K562 (cell line): ENCODE measurements around the gene PRICKLE3. TPM values are rescaled to one million over a fixed set of nuclear protein-coding genes. Genes with fewer than 3 reads are reported as not detected.

Experiments
- ATAC-seq: fragments of 200-7000 bp; cut with Tn5 transposase; 3 replicates; pipeline ENCODE4 v1.9.1; 2020; ENCODE audit warnings: moderate library complexity
- BruUV-seq: library from RNA; stranded (reverse); fragments of 400-500 nt; replicated peaks from 2 replicates; lab custom pipeline; 2021; lab: Mats Ljungman, UMichigan
- CTCF ChIA-PET: fragments of 300-600 bp; formaldehyde crosslinking; extraction: SDS; loops from one replicate; lab custom pipeline; 2021; ENCODE audit warnings: low intra/inter-chr PET ratio; lab: Yijun Ruan, JAX
- POLR2A ChIA-PET: fragments of 300-600, 350-650 bp; sonication (Branson Sonifier 250); formaldehyde crosslinking; extraction: SDS; loops from one replicate; lab custom pipeline; 2021; ENCODE audit warnings: antibody characterized with exemption, inconsistent platforms; lab: Yijun Ruan, JAX
- DNase-seq, 4 experiments: peaks; one replicate each; pipeline versions ENCODE4 v3.0.0 to v3.0.0-alpha.2; 2011 to 2018; ENCODE audit warnings: low spot score in 3 of 4, mixed read lengths in 3 of 4; ENCODE audit errors: extremely low read depth in 1 of 4
- FAIRE-seq: peaks from 2 replicates; lab custom pipeline; 2011; peaks lifted over from hg19 to GRCh38; lab: Jason Lieb, UNC
- H2AFZ ChIP-seq: 2 replicates; pipeline ENCODE4 v1.6.0; 2011; ENCODE audit warnings: low read depth, low read length, control low read depth, inconsistent platforms
- H3K27ac ChIP-seq: fragments of 200-600 bp; 3 replicates; pipeline ENCODE4 v1.8.0; 2011; ENCODE audit warnings: low read depth, mild to moderate bottlenecking, control low read depth, inconsistent platforms, low read length, moderate library complexity, mixed read lengths; ENCODE audit errors: extremely low read depth
- H3K27me3 ChIP-seq, 2 experiments: fragments of 300-600 bp in 1 of 2; 2 replicates in 1 of 2; 3 replicates in 1 of 2; pipeline versions ENCODE4 v1.6.0 to v1.8.0; 2011; ENCODE audit warnings: inconsistent platforms in 2 of 2, low read length in 2 of 2, mild to moderate bottlenecking in 1 of 2, mixed read lengths in 1 of 2, moderate library complexity in 1 of 2; ENCODE audit not compliant: control insufficient read depth in 2 of 2, insufficient read depth in 2 of 2
- H3K36me3 ChIP-seq: fragments of 300-600 bp; 3 replicates; pipeline ENCODE4 v1.8.0; 2011; ENCODE audit warnings: mild to moderate bottlenecking, low read length, inconsistent platforms; ENCODE audit not compliant: control insufficient read depth, insufficient read depth
- H3K4me1 ChIP-seq, 2 experiments: fragments of 200-600 bp in 1 of 2; replicated peaks in 1 of 2; 2 replicates in 1 of 2; 3 replicates in 1 of 2; pipeline versions ENCODE4 v1.5.1 to v1.8.0; 2011; ENCODE audit warnings: inconsistent platforms in 2 of 2, low read length in 2 of 2, mild to moderate bottlenecking in 1 of 2, mixed read lengths in 1 of 2, moderate library complexity in 1 of 2; ENCODE audit not compliant: control insufficient read depth in 2 of 2, insufficient read depth in 2 of 2
- H3K4me2 ChIP-seq: 2 replicates; pipeline ENCODE4 v1.6.1; 2011; ENCODE audit warnings: low read length, control low read depth, inconsistent platforms, mixed read lengths; ENCODE audit not compliant: insufficient read depth
- H3K4me3 ChIP-seq: fragments of 200-600 bp; sonication (generic), shearing (Covaris generic); 2 replicates; pipeline ENCODE4 v1.5.1; 2016; ENCODE audit warnings: control low read depth, inconsistent platforms
- H3K79me2 ChIP-seq: fragments of 200-600 bp; 3 replicates; pipeline ENCODE4 v1.8.0; 2011; ENCODE audit warnings: low read length, inconsistent platforms; ENCODE audit not compliant: control insufficient read depth, insufficient read depth
- H3K9ac ChIP-seq, 2 experiments: 2 replicates each; pipeline versions ENCODE4 v1.6.0 to v1.6.1; 2011; ENCODE audit warnings: low read depth in 2 of 2, low read length in 2 of 2, control low read depth in 1 of 2, inconsistent platforms in 1 of 2, mild to moderate bottlenecking in 1 of 2, mixed read lengths in 1 of 2; ENCODE audit not compliant: insufficient read depth in 1 of 2
- H3K9me1 ChIP-seq: one replicate; pipeline ENCODE4 v1.6.0; 2011; ENCODE audit warnings: inconsistent platforms, mild to moderate bottlenecking, low read length, moderate library complexity; ENCODE audit not compliant: control insufficient read depth, insufficient read depth
- H3K9me3 ChIP-seq: replicated peaks from 2 replicates; pipeline ENCODE4 v1.5.1; 2011; ENCODE audit warnings: low read depth, low read length, inconsistent platforms; ENCODE audit not compliant: control insufficient read depth, insufficient read depth
- H4K20me1 ChIP-seq: replicated peaks from 2 replicates; pipeline ENCODE4 v1.6.1; 2011; ENCODE audit warnings: low read length, inconsistent platforms, mixed read lengths; ENCODE audit not compliant: control insufficient read depth, insufficient read depth
- FOXJ2 ChIP-seq: fragments of 200-800 bp; sonication (Bioruptor generic); IDR thresholded peaks from 2 replicates; pipeline ENCODE4 v1.6.1; 2016; ENCODE audit warnings: missing genetic modification characterization, missing compliant biosample characterization
- KDM4B ChIP-seq, 2 experiments: fragments of 450-650 bp in 1 of 2; sonication (generic) in 1 of 2; IDR thresholded peaks; 2 replicates each; pipeline ENCODE4 v1.6.1; 2016 to 2017; ENCODE audit warnings: borderline replicate concordance in 2 of 2, antibody characterized with exemption in 1 of 2, low read depth in 1 of 2, mild to moderate bottlenecking in 1 of 2
- MEIS2 ChIP-seq: fragments of 450-650 bp; IDR thresholded peaks from 2 replicates; pipeline ENCODE4 v1.6.1; 2014; ENCODE audit warnings: mild to moderate bottlenecking; ENCODE audit not compliant: partially characterized antibody
- PYGO2 ChIP-seq: fragments of 450-650 bp; IDR thresholded peaks from 2 replicates; pipeline ENCODE4 v1.6.1; 2016; ENCODE audit warnings: mild to moderate bottlenecking, missing genetic modification characterization, moderate library complexity, missing compliant biosample characterization
- RB1 ChIP-seq: fragments of 450-650 bp; IDR thresholded peaks from 2 replicates; pipeline ENCODE4 v1.6.1; 2017; ENCODE audit warnings: low read depth, mild to moderate bottlenecking
- SMAD4 ChIP-seq: fragments of 250-450 bp; sonication (Bioruptor Pico); conservative IDR thresholded peaks from 2 replicates; pipeline ENCODE4 v1.8.0; 2021; ENCODE audit warnings: inconsistent platforms, mild to moderate bottlenecking, moderate library complexity
- ZNF134 ChIP-seq: fragments of 250-450 bp; sonication (Bioruptor Pico); conservative IDR thresholded peaks from 2 replicates; pipeline ENCODE4 v1.4.0; 2020
- WGBS: fragments of 100-300 bp; shearing (Covaris generic); methylation state at CpG from one replicate; pipeline ENCODE4 v1.1.6; 2016; ENCODE audit warnings: low coverage, mixed read lengths; ENCODE audit not compliant: insufficient coverage; ENCODE audit errors: missing lambda C conversion rate; 5-methylcytosine and 5-hydroxymethylcytosine counted together
- in situ Hi-C: fragments of 300-500 bp; cut with MboI; formaldehyde crosslinking; loops from 4 replicates; pipeline ENCODE4 v1.15.0; 2018; ENCODE audit warnings: inconsistent platforms, mixed read lengths
- intact Hi-C: fragments of 100-400 bp; cut with micrococcal nuclease; formaldehyde crosslinking; loops from 2 replicates; pipeline ENCODE4 v1.14.2; 2022
- polyA plus RNA-seq, 8 experiments: library from polyadenylated mRNA; depleted of rRNA in 4 of 8; stranded (reverse) in 5 of 8; unstranded in 3 of 8; fragments of >200 nt; fragmentation: Nextera tagmentation in 2 of 8; fragmentation: Illumina TruSeq in 1 of 8; extraction: Ambion mirVana in 2 of 8; extraction: Trizol in 1 of 8; gene quantifications; 2 replicates each; pipeline versions ENCODE4 v1.2.1 to v1.2.3, GENCODE V29; 2011 to 2014; ENCODE audit warnings: inconsistent platforms in 1 of 8, missing spikeins in 1 of 8
- total RNA-seq, 7 experiments: library from RNA; depleted of rRNA in 6 of 7; stranded (reverse); fragments of >200 nt in 6 of 7; fragmentation: Illumina TruSeq in 2 of 7; extraction: Trizol in 2 of 7; gene quantifications; 2 replicates each; pipeline versions ENCODE4 v1.2.1 to v1.2.3, GENCODE V29; 2011 to 2021; ENCODE audit warnings: low replicate concordance in 1 of 7
- TF ChIP-seq, protein P1 (sequence below): sonication (generic); formaldehyde crosslinking; IDR thresholded peaks from 2 replicates; pipeline ENCODE4 v1.8.1; 2023; ENCODE audit warnings: mild to moderate bottlenecking, missing genetic modification reagents
- TF ChIP-seq, protein P2 (sequence below): sonication (generic); formaldehyde crosslinking; IDR thresholded peaks from 2 replicates; pipeline ENCODE4 v1.8.0; 2022; ENCODE audit warnings: mild to moderate bottlenecking, missing genetic modification reagents, borderline replicate concordance
- TF ChIP-seq, protein P3 (sequence below): fragments of 250-450 bp; sonication (Bioruptor Pico); IDR thresholded peaks from 2 replicates; pipeline ENCODE4 v1.4.0; 2020

PRICKLE3 gene
- total and polyA plus RNA-seq, 9 of the 15 experiments (the other 6 are each of a cell fraction or from before 2014, with no cell fraction given): 1.1 to 44.3 (median 14.0) TPM

DNA sequence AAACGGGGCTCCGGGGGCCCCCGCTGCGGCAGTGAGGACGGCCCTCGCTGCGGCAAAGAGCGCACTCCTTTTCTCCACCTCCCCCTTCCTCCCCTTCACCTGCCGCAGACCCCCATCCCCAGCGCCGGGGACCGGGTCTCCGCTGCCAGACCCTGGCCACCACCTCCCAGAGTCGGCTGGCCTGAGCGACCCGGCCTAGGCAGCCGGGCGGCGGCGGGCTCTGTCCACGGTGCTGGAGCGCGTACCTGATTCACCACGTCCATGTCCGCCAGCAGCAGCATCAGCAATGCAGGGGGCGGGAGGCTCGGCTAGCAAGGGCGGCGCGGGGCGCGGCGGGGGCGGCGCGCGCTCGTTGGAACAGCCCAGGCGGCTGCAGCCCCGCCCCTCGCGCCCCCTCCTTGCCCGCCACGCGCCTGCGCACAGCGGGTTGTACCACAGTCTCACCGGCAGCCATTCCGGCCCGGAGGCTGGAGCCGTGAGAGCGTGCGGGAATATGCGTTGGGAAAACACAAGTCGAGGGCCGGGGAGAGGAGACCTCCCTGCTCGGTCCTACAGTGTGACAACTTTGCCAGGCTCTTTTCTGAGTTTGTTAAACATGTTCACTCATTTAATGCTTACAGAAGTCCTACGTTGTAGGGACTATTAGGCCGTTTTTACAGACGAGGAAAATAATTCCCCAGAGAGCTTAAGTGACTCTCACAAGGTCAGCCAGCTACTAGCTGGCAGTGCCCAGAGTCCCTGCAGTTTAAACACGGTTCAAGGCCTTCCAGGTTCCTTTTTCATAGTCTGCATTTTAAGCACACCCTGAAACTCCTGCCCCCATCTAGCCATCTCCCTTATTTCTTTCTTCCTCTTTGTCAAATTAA lies 14.0 kb upstream of the PRICKLE3 start, which contains the start of gene SYP:
SYP (minus strand) TSS at position 288 of the 866 bp plus-strand sequence; CDS start at position 281, 7 bp downstream.
- WGBS: 2% methylated on average over 17 of the region's 61 CpGs
- POLR2A ChIA-PET: no interaction called here
- TF ChIP-seq SMAD4 (CRISPR knock-in tag): peak; percentile 93
- TF ChIP-seq PYGO2 (tag): no peak
- 0 out of 2 replicates have a peak, but pooled peaks have one; percentile 25 for TF ChIP-seq ZNF134 (CRISPR knock-in tag)
- TF ChIP-seq MEIS2: peak; percentile 79
- TF ChIP-seq RB1: peak; percentile 99
- TF ChIP-seq FOXJ2 (tag): no peak
- 0 out of 4 replicates have a peak, but pooled peaks of 1 of the 2 experiments have one; percentile 30 for TF ChIP-seq KDM4B (IDR thresholded peaks at IDR 0.05; ENCODE audit: borderline replicate concordance in 2 of 2, low read depth in 1 of 2)
- TF ChIP-seq, protein P1, sequence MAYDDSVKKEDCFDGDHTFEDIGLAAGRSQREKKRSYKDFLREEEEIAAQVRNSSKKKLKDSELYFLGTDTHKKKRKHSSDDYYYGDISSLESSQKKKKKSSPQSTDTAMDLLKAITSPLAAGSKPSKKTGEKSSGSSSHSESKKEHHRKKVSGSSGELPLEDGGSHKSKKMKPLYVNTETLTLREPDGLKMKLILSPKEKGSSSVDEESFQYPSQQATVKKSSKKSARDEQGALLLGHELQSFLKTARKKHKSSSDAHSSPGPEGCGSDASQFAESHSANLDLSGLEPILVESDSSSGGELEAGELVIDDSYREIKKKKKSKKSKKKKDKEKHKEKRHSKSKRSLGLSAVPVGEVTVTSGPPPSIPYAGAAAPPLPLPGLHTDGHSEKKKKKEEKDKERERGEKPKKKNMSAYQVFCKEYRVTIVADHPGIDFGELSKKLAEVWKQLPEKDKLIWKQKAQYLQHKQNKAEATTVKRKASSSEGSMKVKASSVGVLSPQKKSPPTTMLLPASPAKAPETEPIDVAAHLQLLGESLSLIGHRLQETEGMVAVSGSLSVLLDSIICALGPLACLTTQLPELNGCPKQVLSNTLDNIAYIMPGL (CRISPR knock-in tag): peak; percentile 69; the same call in 1 of the 2 replicates
- TF ChIP-seq, protein P2, sequence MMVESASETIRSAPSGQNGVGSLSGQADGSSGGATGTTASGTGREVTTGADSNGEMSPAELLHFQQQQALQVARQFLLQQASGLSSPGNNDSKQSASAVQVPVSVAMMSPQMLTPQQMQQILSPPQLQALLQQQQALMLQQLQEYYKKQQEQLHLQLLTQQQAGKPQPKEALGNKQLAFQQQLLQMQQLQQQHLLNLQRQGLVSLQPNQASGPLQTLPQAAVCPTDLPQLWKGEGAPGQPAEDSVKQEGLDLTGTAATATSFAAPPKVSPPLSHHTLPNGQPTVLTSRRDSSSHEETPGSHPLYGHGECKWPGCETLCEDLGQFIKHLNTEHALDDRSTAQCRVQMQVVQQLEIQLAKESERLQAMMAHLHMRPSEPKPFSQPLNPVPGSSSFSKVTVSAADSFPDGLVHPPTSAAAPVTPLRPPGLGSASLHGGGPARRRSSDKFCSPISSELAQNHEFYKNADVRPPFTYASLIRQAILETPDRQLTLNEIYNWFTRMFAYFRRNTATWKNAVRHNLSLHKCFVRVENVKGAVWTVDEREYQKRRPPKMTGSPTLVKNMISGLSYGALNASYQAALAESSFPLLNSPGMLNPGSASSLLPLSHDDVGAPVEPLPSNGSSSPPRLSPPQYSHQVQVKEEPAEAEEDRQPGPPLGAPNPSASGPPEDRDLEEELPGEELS: peak; percentile 45; the same call in 1 of the 2 replicates
- TF ChIP-seq, protein P3, sequence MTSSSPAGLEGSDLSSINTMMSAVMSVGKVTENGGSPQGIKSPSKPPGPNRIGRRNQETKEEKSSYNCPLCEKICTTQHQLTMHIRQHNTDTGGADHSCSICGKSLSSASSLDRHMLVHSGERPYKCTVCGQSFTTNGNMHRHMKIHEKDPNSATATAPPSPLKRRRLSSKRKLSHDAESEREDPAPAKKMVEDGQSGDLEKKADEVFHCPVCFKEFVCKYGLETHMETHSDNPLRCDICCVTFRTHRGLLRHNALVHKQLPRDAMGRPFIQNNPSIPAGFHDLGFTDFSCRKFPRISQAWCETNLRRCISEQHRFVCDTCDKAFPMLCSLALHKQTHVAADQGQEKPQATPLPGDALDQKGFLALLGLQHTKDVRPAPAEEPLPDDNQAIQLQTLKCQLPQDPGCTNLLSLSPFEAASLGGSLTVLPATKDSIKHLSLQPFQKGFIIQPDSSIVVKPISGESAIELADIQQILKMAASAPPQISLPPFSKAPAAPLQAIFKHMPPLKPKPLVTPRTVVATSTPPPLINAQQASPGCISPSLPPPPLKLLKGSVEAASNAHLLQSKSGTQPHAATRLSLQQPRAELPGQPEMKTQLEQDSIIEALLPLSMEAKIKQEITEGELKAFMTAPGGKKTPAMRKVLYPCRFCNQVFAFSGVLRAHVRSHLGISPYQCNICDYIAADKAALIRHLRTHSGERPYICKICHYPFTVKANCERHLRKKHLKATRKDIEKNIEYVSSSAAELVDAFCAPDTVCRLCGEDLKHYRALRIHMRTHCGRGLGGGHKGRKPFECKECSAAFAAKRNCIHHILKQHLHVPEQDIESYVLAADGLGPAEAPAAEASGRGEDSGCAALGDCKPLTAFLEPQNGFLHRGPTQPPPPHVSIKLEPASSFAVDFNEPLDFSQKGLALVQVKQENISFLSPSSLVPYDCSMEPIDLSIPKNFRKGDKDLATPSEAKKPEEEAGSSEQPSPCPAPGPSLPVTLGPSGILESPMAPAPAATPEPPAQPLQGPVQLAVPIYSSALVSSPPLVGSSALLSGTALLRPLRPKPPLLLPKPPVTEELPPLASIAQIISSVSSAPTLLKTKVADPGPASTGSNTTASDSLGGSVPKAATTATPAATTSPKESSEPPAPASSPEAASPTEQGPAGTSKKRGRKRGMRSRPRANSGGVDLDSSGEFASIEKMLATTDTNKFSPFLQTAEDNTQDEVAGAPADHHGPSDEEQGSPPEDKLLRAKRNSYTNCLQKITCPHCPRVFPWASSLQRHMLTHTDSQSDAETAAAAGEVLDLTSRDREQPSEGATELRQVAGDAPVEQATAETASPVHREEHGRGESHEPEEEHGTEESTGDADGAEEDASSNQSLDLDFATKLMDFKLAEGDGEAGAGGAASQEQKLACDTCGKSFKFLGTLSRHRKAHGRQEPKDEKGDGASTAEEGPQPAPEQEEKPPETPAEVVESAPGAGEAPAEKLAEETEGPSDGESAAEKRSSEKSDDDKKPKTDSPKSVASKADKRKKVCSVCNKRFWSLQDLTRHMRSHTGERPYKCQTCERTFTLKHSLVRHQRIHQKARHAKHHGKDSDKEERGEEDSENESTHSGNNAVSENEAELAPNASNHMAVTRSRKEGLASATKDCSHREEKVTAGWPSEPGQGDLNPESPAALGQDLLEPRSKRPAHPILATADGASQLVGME (CRISPR knock-in tag): peak; percentile 72; the same call in 1 of the 2 replicates

More for the DNA sequence above, 14.0 kb upstream of the PRICKLE3 start, which contains the start of gene SYP:
- H3K79me2 ChIP-seq: no peaks in the 10 kb centered on the region
- H3K27ac ChIP-seq: peak within 1 kb of the TSS; percentile 62
- peak within 1 kb of the TSS; percentile 35; the same call in 1 of the 2 replicates for H3K4me3 ChIP-seq
- no peaks in the 10 kb centered on the region for H3K9me1 ChIP-seq
- CTCF ChIA-PET: no interaction called here
- H3K4me2 ChIP-seq: peak within 1 kb of the TSS; percentile 59
- peaks cover 17 to 30% of the 10 kb centered on the region in 2 experiments; a peak in 4 of 5 replicates for H3K4me1 ChIP-seq
- no peaks in the 10 kb centered on the region for H3K27me3 ChIP-seq
- ATAC-seq: peak; percentile 98
- peak; percentile 79 for FAIRE-seq
- H3K9me3 ChIP-seq: no peaks in the 10 kb centered on the region
- TSS peak; percentile 86 for BruUV-seq
- H4K20me1 ChIP-seq: no peaks in the 10 kb centered on the region
- in situ Hi-C loops (no loop called here), intact Hi-C loops (no loop called here)
- peak; percentile 94 to 97 (median 97) for DNase-seq
- peak within 1 kb of the TSS; percentile 59 to 84 for H3K9ac ChIP-seq
- peak within 1 kb of the TSS; percentile 90 for H2AFZ ChIP-seq
- no peaks in the 10 kb centered on the region for H3K36me3 ChIP-seq
